ENCODE data around the gene SLC9A9.

- TF ChIP-seq RCOR1 (IDR thresholded peaks at IDR 0.05; ENCODE audit: low read length) (no peak), POLR2AphosphoS5 (IDR thresholded peaks at IDR 0.05; ENCODE audit: low read depth, low read length) (no peak), CTCF (IDR thresholded peaks at IDR 0.05) (no peak), RXRA (IDR thresholded peaks at IDR 0.05; ENCODE audit: borderline replicate concordance, low read depth) (no peak), RFX5 (IDR thresholded peaks at IDR 0.05; ENCODE audit: low read length) (no peak), PBX3 (IDR thresholded peaks at IDR 0.05) (no peak), MXI1 (IDR thresholded peaks at IDR 0.05; ENCODE audit: low read depth, low read length) (no peak), JUND (IDR thresholded peaks at IDR 0.05) (no peak), EP300 (IDR thresholded peaks at IDR 0.05; ENCODE audit: borderline replicate concordance in 1 of 2, low read depth in 1 of 2, low read length in 1 of 2) (no peak), EZH2phosphoT487 (IDR thresholded peaks at IDR 0.05; ENCODE audit: borderline replicate concordance, low read depth) (no peak), SMC3 (IDR thresholded peaks at IDR 0.05; ENCODE audit: low read depth, low read length) (no peak)
- TF ChIP-seq, protein P1, sequence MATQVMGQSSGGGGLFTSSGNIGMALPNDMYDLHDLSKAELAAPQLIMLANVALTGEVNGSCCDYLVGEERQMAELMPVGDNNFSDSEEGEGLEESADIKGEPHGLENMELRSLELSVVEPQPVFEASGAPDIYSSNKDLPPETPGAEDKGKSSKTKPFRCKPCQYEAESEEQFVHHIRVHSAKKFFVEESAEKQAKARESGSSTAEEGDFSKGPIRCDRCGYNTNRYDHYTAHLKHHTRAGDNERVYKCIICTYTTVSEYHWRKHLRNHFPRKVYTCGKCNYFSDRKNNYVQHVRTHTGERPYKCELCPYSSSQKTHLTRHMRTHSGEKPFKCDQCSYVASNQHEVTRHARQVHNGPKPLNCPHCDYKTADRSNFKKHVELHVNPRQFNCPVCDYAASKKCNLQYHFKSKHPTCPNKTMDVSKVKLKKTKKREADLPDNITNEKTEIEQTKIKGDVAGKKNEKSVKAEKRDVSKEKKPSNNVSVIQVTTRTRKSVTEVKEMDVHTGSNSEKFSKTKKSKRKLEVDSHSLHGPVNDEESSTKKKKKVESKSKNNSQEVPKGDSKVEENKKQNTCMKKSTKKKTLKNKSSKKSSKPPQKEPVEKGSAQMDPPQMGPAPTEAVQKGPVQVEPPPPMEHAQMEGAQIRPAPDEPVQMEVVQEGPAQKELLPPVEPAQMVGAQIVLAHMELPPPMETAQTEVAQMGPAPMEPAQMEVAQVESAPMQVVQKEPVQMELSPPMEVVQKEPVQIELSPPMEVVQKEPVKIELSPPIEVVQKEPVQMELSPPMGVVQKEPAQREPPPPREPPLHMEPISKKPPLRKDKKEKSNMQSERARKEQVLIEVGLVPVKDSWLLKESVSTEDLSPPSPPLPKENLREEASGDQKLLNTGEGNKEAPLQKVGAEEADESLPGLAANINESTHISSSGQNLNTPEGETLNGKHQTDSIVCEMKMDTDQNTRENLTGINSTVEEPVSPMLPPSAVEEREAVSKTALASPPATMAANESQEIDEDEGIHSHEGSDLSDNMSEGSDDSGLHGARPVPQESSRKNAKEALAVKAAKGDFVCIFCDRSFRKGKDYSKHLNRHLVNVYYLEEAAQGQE (IDR thresholded peaks at IDR 0.05; ENCODE audit: low read depth, low read length), result no peak
These were observed 200.1 kb downstream of the SLC9A9 start for GRCh38 chr3:143648218-143648617.

Data from SK-N-SH (cell line).